Jurkat, Clone E6-1 (cell line): ENCODE results near the gene MBTD1. TPM values are rescaled to one million over a fixed set of nuclear protein-coding genes. Genes with fewer than 3 reads are reported as not detected.
"Not testable (repeated sequence)": the region's sequence is repeated elsewhere in the genome, so short reads cannot be mapped to it uniquely, and the experiment has no call there.

Experiments
- DNase-seq: peaks from one replicate; pipeline ENCODE4 v3.0.0-alpha.2; 2011; ENCODE audit warnings: low read depth, low spot score
- H3K4me3 ChIP-seq: 2 replicates; pipeline ENCODE4 v1.5.1; 2011; ENCODE audit warnings: mild to moderate bottlenecking, low read length, control low read depth, moderate library complexity
- polyA plus RNA-seq: library from polyadenylated mRNA; unstranded; fragments of >200 nt; gene quantifications from one replicate; pipeline ENCODE4 v1.2.1, GENCODE V29; 2012; ENCODE audit warnings: missing spikeins; ENCODE audit not compliant: insufficient read length, insufficient read depth

The MBTD1 gene
- polyA plus RNA-seq, result 16.3 TPM

DNA sequence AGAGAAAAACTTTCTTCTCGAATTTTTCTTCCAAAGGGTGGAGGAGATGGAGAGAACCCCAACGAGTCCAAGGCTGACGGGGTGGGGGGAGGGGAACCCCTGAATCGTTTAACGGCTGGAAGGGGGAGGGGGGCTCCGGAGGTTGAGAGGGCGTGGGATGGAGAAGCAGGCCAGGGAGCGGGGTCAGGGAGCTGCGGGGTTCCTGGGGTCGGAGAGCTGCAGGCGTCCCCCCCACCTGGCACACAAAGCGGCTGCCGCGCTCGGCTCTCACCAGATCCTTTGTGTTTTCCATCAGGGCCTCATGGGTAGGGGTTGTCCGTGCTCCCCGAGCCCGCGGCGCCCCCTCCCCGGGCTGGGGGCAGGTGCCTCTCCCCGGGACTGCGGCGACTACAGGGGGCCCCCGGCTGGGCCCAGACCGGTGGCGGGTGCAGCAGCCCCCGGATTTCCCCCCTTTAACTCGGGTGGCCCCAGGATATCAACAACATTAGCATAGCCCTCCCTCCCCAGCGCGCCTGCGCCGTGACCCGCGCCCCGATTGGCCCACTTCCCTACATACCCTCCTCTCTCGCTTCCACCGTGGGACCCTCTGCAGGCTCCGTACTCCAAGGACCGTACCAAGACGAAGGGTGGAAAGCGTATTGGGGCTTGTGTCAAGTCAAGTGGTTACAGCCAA is at the start of gene MBTD1:
TSS of gene MBTD1 (minus strand) at position 486 of the 673 bp plus-strand sequence. CDS start 34,888 bp downstream, outside the sequence.
- peak; percentile 97 for DNase-seq
- H3K4me3 ChIP-seq, result peak within 1 kb of the TSS; percentile 58

DNA sequence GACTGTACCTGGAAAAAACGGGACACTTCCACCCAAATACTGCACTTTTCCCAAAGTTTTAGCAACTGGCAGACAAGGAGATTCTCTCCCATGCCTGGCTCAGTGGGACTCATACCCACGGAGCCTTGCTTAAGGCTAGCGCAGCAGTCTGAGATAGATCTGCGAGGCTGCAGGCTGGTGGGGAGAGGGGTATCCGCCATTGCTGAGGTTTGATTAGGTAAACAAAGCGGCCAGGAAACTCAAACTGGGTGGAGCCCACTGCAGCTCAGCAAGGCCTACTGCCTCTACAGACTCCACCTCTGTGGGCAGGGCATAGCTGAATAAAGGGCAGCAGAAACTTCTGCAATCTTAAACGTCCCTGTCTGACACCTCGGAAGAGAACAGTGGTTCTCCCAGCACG is 45.3 kb upstream of the MBTD1 start:
- DNase-seq, result no peak
- no peak overlapping the region for H3K4me3 ChIP-seq

DNA sequence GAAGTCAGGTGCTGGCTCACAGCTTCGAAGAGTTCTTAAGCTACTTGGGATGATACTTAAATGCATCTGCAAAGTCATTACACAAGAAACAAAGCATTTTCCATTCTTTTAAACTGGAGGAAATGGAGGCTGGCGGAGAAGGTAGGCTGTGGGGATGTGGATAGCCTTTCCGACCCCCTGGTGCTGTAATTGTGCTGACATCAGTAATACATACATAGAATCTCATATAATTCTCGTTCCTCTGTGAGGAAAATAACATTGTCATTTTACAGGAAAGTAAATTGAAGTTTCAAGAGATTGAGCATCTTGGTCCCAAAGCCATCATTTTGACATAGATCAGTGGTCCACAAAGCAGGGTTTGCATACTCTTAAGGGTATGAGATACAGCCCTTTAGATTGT is 40.0 kb upstream of the MBTD1 start:
- H3K4me3 ChIP-seq, result no peak overlapping the region
- no peak for DNase-seq

DNA sequence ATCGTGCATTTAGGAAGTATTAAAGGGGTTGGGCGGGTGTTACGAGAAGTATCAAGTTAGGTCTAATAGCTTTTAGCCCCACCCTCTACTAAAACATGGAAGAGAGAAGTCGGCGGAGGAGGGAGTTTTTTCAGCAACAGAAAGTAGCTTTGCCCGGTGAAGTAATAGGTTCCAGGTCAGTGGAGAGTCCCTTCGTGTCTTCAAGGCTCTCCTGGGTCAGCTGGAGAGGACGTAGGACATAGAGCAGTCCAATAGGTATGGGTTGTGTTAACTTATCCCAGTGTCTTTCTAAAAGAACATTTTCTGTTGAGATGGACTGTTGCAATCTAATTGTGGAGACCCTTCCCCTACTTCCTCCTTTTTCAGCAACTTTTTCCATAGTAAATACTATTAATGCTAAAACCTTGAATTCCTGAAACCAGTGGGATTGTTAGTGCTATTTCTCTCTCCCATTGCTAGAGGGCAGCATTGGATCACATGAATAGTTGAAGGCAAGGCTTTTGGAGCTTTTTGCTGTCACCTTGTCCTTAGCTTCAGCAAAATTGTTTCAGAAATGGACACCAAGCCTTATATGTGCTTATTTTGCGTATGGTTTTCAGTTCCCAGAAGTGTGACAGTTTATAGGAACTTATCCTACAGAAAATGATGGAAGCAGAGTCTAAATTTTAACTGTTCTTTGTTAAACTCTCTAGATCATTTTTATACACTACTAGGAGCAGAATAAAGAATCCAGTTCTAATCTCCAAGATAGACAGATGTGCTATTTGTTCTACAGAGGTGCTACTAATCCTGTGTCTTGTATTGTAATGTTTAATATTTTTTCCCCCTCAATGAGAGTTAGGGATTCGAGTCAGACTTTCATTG is 38.9 kb upstream of the MBTD1 start:
- DNase-seq, result peak; percentile 25
- H3K4me3 ChIP-seq, result no peak overlapping the region

DNA sequence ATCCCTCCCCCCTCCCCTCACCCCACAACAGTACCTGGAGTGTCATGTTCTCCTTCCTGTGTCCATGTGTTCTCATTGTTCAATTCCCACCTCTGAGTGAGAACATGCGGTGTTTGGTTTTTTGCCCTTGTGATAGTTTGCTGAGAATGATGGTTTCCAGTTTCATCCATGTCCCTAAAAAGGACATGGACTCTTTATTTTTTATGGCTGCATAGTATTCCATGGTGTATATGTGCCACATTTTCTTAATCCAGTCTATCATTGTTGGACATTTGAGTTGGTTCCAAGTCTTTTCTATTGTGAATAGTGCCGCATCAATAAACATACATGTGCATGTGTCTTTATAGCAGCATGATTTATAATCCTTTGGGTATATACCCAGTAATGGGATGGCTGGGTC is 34.5 kb upstream of the MBTD1 start:
- DNase-seq, H3K4me3 ChIP-seq: not testable (repeated sequence)

DNA sequence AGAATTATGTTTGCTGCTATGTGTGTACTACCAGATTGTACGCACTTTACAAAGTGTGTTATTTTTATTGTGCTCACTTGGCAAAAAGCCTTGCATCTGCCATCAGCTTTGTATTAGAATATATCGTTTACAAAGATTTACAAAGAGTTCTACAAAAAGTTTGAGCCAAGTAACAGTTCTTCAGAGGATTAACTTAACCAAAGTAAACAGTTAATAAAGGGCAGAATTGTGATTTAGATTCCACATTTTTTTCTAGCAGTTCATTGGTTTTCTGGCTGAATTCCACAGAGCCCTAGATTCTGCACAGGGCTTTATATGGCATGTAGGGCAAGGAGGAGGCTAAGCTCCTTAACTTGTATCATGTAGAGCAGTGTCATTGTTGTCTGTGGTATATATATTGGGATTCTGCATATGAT is 29.9 kb upstream of the MBTD1 start:
- DNase-seq, result no peak
- no peak overlapping the region for H3K4me3 ChIP-seq

DNA sequence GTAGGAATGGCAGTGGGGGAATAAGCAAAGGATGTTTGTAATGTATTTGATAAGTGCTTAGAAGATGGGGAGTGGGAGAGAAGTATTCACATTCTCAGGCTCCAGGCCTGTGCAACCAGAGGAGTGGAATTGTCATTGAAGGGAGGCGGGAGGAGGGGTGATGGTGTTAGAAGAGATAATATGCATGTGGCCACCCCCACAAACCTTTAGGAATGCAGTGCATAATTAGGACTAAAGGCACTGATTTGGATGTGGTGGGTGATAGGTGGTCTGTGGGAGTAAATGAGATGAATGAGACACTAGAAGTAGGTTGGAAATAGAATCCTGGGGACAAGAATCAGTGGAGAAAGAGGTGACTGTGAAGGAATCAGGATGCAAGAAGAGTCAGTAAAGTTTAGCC is 27.6 kb upstream of the MBTD1 start:
- H3K4me3 ChIP-seq, result no peak overlapping the region
- no peak for DNase-seq

DNA sequence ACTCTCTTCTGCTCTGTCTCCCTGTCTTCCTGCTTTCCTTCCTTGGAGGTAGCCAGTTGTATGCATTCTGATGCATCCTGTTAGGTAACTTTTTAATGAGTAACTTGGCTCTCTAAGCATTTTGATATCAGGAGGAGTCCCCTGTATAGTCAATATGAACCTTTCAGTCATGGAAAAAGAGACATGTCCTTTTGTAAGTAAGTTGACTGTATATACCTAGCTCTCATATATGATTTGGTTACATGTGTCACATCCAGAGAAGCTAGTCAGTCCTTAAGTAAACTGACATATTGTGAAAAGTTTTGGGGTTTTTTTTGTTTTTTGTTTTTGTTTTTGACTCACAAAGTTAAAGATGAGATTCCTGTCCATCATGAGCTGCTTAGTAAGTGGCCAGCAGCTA is 19.3 kb upstream of the MBTD1 start:
- no peak overlapping the region for H3K4me3 ChIP-seq
- DNase-seq, result no peak

DNA sequence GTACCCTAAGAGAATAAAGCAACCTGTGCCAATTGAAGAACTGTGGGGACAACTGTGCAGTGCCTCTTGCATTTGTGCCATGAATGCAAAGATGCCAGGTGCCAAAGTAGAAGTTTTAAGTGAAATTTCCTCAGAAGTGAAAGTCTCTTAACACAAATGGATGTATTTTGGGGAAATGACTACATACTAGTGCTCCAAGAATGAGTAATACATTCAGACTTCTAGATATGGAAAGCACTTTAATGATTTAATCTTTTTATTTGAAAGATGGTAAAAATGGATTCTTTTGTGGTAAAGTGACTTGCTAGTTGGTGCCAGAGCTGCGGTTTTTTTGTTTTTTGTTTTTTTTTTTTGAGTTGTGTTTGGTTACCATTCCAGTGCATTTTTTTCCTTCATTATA is 15.5 kb upstream of the MBTD1 start:
- no peak for DNase-seq
- H3K4me3 ChIP-seq, result no peak overlapping the region

DNA sequence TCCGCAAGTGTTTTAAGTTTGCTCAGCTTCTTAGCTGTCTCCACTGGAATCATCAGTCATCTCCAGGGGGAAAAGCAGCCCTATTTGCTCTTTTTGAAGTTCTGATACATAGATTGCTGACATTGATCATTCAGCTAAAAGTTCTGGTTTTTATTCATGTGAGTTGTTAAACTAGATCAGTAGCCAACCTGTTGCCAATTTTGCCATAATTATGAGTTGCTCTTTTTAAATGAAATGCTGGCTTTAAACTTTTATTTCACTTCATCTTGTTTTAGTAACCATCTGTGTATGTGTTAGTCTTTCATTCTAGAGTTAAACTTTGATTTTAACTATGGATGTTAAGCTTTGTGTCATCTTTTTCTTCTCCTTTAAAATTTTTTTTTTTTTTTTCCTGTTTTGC is 13.0 kb upstream of the MBTD1 start:
- H3K4me3 ChIP-seq, result no peak overlapping the region
- no peak for DNase-seq

DNA sequence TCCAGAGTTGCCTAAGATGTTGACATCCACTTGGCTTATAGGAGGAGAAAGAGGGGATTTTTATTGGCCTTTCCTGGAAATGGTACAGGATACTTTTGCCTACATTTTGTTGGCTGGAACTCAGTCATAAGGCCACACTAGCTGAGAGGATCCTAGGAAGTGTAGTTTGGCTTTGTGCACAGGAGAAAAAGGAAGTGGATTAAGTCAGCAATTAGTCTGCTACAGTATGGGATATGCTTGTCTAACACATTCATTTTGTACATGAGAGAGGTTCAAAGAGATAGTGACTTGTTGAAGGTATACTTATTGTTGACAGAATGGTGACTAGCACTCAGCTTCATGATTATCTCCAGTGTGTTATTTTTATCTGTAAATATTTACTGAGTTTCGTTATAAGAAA is 10.8 kb upstream of the MBTD1 start:
- no peak for DNase-seq
- H3K4me3 ChIP-seq, result no peak overlapping the region

DNA sequence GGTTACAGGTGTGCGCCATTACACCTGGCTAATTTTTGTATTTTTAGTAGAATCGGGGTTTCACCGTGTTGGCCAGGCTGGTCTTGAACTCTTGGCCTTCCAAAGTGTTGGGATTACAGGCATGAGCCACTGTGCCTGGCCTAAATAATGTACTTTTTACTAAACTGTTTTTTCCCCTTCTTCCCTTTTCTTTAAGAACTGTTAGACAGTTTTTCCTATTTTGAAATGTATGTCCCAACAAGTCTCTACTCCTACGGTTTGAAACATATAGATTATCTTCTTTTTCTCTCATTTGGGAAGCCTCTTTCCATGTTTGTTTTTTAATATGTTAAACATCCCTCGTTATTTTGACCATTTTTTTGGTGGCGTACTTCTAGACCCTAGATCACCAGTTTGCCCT is 10.1 kb upstream of the MBTD1 start:
- no peak overlapping the region for H3K4me3 ChIP-seq
- DNase-seq, result no peak

DNA sequence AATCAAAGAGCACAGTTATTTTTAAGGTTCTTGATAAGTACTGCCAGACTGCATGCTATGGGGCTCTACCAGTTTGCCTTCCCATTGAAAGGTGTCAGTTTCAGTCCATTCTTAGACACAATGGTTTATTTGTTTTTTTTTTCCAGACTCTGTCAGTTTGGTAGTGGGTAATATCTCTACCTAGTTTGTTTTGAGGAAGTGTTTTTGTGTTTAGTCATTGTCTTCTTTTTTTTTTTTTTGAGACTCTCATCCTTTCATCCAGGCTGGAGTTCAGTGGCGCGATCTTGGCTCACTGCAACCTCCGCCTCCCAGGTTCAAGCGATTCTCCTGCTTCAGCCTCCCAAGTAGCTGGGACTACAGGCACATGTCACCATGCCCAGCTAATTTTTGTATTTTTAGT is 4.6 kb upstream of the MBTD1 start:
- H3K4me3 ChIP-seq, DNase-seq: not testable (repeated sequence)

DNA sequence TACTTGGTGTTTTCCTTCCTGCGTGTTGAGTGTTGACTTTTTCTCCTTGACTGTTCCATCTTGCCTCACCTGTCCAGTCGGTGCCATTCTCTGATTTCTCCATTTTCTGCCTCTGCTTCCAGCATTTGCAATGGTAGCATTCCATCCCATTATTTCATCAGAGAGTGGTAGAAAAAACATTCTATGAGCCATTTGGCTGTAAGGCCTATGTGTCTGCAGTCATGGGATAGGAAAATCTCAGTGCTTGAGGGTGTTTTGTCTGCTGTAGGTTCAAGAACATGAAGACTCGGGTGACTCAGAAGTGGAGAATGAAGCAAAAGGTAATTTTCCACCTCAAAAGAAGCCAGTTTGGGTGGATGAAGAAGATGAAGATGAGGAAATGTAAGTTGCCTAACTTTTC is 3.2 kb upstream of the MBTD1 start:
- no peak overlapping the region for H3K4me3 ChIP-seq
- no peak for DNase-seq

DNA sequence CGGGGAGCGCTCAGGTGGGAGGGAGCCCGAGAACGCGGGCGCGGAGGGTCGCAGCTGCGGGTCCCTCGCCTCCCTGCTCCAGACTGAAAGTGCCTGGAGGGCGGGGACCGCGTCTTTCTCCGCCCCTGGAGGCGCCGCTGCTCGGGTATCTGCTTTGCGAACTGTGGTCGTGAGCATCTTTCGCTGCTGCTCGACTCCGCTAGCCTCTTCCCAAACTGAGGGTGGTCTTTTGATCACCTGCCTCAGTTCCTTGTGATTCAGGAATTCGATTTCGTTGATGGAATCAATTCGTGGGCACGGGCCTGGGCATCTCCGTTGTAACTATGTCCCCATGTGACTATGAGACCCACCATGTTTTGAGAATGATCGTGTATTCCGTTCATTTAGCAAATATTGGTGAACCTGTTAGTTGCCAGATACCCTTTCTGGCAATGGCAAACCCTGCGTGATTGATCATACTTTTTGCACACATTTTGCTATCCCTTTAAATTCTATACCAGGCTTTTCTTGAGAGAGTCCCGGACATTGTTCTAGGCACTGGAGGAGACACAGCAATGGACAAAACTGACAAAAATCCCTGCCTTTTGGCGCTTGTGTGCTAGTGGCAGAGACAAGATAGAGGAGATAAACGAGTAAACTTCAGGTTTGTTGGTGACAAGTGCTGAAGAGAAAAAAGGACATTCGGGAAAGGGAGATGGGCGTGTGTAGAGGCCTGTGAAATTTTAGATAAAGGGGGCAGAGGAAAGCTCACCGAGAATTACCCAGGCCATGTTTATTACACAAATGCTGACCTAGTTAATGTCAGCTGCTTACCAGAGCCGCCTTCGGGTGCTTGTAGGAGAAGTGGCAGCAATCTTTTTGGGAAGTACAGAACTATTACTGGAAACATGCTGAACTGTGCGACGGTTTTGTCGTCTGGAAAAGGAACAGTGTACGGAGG is 1.4 kb upstream of the MBTD1 start:
- no peak for DNase-seq
- peak overlapping the region; percentile 58 for H3K4me3 ChIP-seq

DNA sequence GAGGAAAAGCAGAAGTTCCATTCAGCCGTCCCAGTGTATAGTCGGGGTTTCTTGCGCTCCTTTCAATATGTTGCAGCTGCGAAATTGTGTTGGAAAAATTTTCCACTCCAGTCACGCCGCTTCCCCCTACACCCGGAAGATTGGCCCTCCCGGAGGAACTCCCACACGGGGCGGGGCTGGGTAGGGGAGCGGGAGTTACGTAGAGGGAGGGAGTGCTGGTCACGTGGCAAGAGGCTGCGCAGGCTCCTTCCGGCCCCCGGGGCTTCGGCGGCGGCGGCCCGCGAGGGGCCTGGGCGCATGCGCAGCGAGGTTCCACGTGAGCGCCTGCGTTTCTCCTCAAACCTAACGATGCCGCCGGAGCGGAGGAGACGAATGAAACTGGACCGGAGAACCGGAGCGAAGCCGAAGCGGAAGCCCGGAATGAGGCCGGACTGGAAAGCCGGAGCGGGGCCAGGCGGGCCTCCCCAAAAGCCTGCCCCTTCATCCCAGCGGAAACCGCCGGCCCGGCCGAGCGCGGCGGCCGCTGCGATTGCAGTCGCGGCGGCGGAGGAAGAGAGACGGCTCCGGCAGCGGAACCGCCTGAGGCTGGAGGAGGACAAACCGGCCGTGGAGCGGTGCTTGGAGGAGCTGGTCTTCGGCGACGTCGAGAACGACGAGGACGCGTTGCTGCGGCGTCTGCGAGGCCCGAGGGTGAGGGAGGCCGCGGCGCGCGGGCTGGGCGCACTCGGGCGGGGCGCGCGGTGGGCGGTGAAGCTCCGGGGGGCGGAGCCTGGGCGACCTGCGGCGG is 581 bp upstream of the MBTD1 start, which contains the start of gene UTP18:
TSS of gene UTP18 (plus strand) at position 310 of the 787 bp plus-strand sequence. CDS start at position 349, 39 bp downstream.
- peak; percentile 95 for DNase-seq
- peak within 1 kb of the TSS; percentile 58 for H3K4me3 ChIP-seq

DNA sequence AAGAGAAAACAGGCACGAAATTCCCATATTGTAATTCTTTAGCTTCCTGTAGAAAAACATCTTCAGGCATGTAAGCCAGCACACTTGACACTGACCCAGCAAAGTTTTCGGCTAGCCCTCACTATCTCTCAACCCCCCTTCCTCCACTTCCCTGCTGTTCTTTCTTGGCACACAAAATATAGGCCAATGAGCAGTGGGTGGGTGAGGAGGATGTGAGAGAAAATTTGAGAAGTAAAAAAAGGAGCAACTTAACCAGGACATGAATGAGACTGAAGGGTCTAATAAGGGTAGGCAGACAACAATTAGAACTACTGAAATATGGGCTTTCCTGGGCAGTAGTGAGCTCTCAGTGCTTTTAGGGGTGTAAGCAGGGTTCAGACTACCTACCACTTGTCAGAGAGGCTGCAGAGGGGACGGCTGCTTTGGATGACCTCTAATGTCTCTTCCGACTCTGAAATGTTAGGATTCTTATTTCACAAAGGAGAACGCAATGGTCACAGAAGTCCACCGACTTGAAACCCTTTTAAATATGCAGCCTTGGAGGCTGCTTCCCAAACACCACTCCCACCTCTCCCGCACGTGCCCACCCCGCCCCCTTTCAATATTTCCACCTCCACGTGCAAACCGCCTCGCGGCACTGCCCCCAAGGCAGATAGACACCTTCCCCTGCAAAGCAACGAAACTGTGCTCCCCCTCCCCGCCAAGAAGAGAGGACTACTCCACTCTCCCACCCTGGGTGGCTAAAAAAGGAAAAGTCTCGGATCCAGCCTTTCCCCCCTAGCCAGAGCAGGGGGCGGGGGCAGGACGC is 889 bp downstream of the MBTD1 start:
- H3K4me3 ChIP-seq, result peak overlapping the region; percentile 58
- DNase-seq, result no peak
